HEK293T (cell line): ENCODE measurements around the gene AKR1C2.

ENCODE experiments used
- ELF4 ChIP-seq: fragments of 450-650 bp; IDR thresholded peaks from 2 replicates; pipeline ENCODE4 v1.6.1; 2017; ENCODE audit warnings: antibody characterized with exemption
- FOXK2 ChIP-seq: fragments of 450-650 bp; IDR thresholded peaks from 2 replicates; pipeline ENCODE4 v1.6.1; 2016; ENCODE audit warnings: mild to moderate bottlenecking
- FOXM1 ChIP-seq: fragments of 450-650 bp; IDR thresholded peaks from 2 replicates; pipeline ENCODE4 v1.6.1; 2017; ENCODE audit warnings: mild to moderate bottlenecking, borderline replicate concordance
- LEF1 ChIP-seq: fragments of 450-650 bp; IDR thresholded peaks from 2 replicates; pipeline ENCODE4 v1.6.1; 2017; ENCODE audit warnings: mild to moderate bottlenecking, borderline replicate concordance
- NFRKB ChIP-seq: fragments of 450-650 bp; IDR thresholded peaks from 2 replicates; pipeline ENCODE4 v1.6.1; 2016; ENCODE audit warnings: mild to moderate bottlenecking, moderate library complexity
- SUZ12 ChIP-seq: fragments of 450-650 bp; IDR thresholded peaks from 2 replicates; pipeline ENCODE4 v1.6.1; 2016; ENCODE audit warnings: mild to moderate bottlenecking

GRCh38 chr10:5045095-5045494 is 41.4 kb upstream of the AKR1C2 start:
- TF ChIP-seq NFRKB (no peak), LEF1 (no peak), FOXK2 (no peak), SUZ12 (no peak), FOXM1 (no peak), ELF4 (no peak)
